ENCODE results near the gene ZNF468.

DNA sequence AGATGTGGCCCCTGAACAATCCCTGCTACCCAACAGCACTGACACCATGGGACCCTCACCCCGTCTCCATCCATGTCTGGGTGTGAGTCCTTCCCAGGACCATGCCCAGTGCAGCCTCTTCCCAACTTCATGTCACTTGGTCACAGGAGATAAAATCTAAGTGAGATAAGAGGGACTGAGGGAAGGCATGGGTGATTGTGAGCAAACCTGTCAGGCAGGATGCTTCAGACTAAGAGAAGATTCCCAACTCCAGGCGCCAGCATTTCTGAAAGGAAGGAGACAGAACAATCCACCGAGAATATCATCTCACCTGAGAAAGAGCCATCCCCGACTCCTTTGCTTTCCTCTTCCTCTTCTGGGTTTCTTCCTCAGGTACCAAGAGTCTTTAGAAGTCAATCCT, 32.5 kb upstream of the ZNF468 start:
- TF ChIP-seq, protein P1, sequence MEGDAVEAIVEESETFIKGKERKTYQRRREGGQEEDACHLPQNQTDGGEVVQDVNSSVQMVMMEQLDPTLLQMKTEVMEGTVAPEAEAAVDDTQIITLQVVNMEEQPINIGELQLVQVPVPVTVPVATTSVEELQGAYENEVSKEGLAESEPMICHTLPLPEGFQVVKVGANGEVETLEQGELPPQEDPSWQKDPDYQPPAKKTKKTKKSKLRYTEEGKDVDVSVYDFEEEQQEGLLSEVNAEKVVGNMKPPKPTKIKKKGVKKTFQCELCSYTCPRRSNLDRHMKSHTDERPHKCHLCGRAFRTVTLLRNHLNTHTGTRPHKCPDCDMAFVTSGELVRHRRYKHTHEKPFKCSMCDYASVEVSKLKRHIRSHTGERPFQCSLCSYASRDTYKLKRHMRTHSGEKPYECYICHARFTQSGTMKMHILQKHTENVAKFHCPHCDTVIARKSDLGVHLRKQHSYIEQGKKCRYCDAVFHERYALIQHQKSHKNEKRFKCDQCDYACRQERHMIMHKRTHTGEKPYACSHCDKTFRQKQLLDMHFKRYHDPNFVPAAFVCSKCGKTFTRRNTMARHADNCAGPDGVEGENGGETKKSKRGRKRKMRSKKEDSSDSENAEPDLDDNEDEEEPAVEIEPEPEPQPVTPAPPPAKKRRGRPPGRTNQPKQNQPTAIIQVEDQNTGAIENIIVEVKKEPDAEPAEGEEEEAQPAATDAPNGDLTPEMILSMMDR (conservative IDR thresholded peaks at IDR 0.05; ENCODE audit: low read length): no peak
- no peak for TF ChIP-seq EZH2phosphoT487 (IDR thresholded peaks at IDR 0.05; ENCODE audit: borderline replicate concordance, low read depth, low read length)
